Keratinocyte (primary cell): Measurements from ENCODE around the gene KREMEN1. TPM values are rescaled to one million over a fixed set of nuclear protein-coding genes. Genes with fewer than 3 reads are reported as not detected.

Experiments
- DNase-seq: peaks from one replicate; pipeline ENCODE4 v3.0.0-alpha.2; 2011; ENCODE audit warnings: low read depth, missing footprints, low spot score
- FAIRE-seq: peaks from 2 replicates; lab custom pipeline; 2011; peaks lifted over from hg19 to GRCh38; lab: Jason Lieb, UNC
- H2AFZ ChIP-seq: 2 replicates; pipeline ENCODE4 v1.6.0; 2012; ENCODE audit warnings: low read length, control low read depth, inconsistent platforms; ENCODE audit not compliant: control insufficient read depth
- H3K27ac ChIP-seq: 2 replicates; pipeline ENCODE4 v1.5.1; 2011; ENCODE audit warnings: low read length; ENCODE audit not compliant: control insufficient read depth, insufficient read depth
- H3K27me3 ChIP-seq: 3 replicates; pipeline ENCODE4 v1.6.0; 2011; ENCODE audit warnings: low read length; ENCODE audit not compliant: control insufficient read depth, insufficient read depth; ENCODE audit errors: extremely low read depth
- H3K36me3 ChIP-seq, 2 experiments: 2 replicates in 1 of 2; 3 replicates in 1 of 2; pipeline ENCODE4 v1.5.1; 2011; ENCODE audit warnings: low read length in 2 of 2, mild to moderate bottlenecking in 1 of 2; ENCODE audit not compliant: control insufficient read depth in 2 of 2, insufficient read depth in 2 of 2; ENCODE audit errors: extremely low read depth in 1 of 2
- H3K4me1 ChIP-seq: 3 replicates; pipeline ENCODE4 v1.5.1; 2011; ENCODE audit warnings: low read length; ENCODE audit not compliant: control insufficient read depth, insufficient read depth; ENCODE audit errors: extremely low read depth
- H3K4me2 ChIP-seq: 3 replicates; pipeline ENCODE4 v1.6.0; 2011; ENCODE audit warnings: low read depth, low read length; ENCODE audit not compliant: control insufficient read depth, insufficient read depth; ENCODE audit errors: extremely low read depth
- H3K4me3 ChIP-seq, 3 experiments: fragments of 200-600 bp in 1 of 3; sonication (generic) in 1 of 3; 2 replicates in 2 of 3; 3 replicates in 1 of 3; pipeline ENCODE4 v1.5.1; 2011 to 2016; ENCODE audit warnings: low read length in 3 of 3, mild to moderate bottlenecking in 3 of 3, control low read depth in 2 of 3, inconsistent platforms in 1 of 3, low read depth in 1 of 3, mixed read lengths in 1 of 3, mixed run types in 1 of 3, moderate library complexity in 1 of 3; ENCODE audit not compliant: control insufficient read depth in 2 of 3, insufficient read depth in 2 of 3; ENCODE audit errors: extremely low read depth in 1 of 3
- H3K79me2 ChIP-seq: 2 replicates; pipeline ENCODE4 v1.6.0; 2012; ENCODE audit warnings: low read length; ENCODE audit not compliant: control insufficient read depth, insufficient read depth
- H3K9ac ChIP-seq: 3 replicates; pipeline ENCODE4 v1.6.0; 2011; ENCODE audit warnings: low read length; ENCODE audit not compliant: control insufficient read depth, insufficient read depth; ENCODE audit errors: extremely low read depth
- H3K9me1 ChIP-seq: 3 replicates; pipeline ENCODE4 v1.6.0; 2011; ENCODE audit warnings: low read length; ENCODE audit not compliant: control insufficient read depth, insufficient read depth; ENCODE audit errors: extremely low read depth
- H3K9me3 ChIP-seq: 2 replicates; pipeline ENCODE4 v1.5.1; 2012; ENCODE audit warnings: low read depth, low read length; ENCODE audit not compliant: control insufficient read depth
- H4K20me1 ChIP-seq: 3 replicates; pipeline ENCODE4 v1.6.0; 2011; ENCODE audit warnings: low read length; ENCODE audit not compliant: control insufficient read depth, insufficient read depth; ENCODE audit errors: extremely low read depth
- CTCF ChIP-seq, 3 experiments: IDR thresholded peaks in 1 of 3; conservative IDR thresholded peaks in 1 of 3; optimal IDR thresholded peaks in 1 of 3; 2 replicates in 2 of 3; 3 replicates in 1 of 3; pipeline versions ENCODE3 to v1.5.1; 2011; ENCODE audit warnings: low read length in 3 of 3, mild to moderate bottlenecking in 3 of 3, moderate library complexity in 2 of 3, control low read depth in 1 of 3, inconsistent platforms in 1 of 3; ENCODE audit not compliant: insufficient read depth in 2 of 3; ENCODE audit errors: extremely low read depth in 1 of 3
- EZH2 ChIP-seq: IDR thresholded peaks from one replicate; pipeline ENCODE4 v1.6.1; 2012; ENCODE audit warnings: inconsistent platforms, mild to moderate bottlenecking, low read length, moderate library complexity
- dilution Hi-C: fragments of 300-500 bp; cut with MboI; formaldehyde crosslinking; loops from one replicate; pipeline ENCODE4 v1.7.0; 2020; ENCODE audit warnings: low sequenced_read_pairs; ENCODE audit not compliant: extremely low pct_ligation_motif_present
- polyA plus RNA-seq, 5 experiments: library from polyadenylated mRNA; depleted of rRNA in 3 of 5; stranded (reverse) in 3 of 5; stranded (forward) in 1 of 5; unstranded in 1 of 5; fragments of >200 nt; gene quantifications; 1 replicate in 1 of 5; 2 replicates in 3 of 5; 3 replicates in 1 of 5; pipeline versions ENCODE4 v1.2.1 to v1.2.3, GENCODE V29; 2011 to 2012; ENCODE audit warnings: missing spikeins in 2 of 5, low read depth in 1 of 5, low replicate concordance in 1 of 5

The KREMEN1 gene
- polyA plus RNA-seq, 1 donor (not counting 4 experiments of a cell fraction or from before 2014, with no cell fraction given): 6.8 TPM

GRCh38 chr22:29048822-29049654 is 23.8 kb upstream of the KREMEN1 start:
- Histone ChIP-seq H4K20me1 (no peaks in the 10 kb centered on the region), H3K9ac (no peak overlapping the region), H2AFZ (no peak overlapping the region), H3K9me3 (no peaks in the 10 kb centered on the region), H3K27ac (no peak overlapping the region), H3K4me3 (no peak overlapping the region), H3K9me1 (no peaks in the 10 kb centered on the region), H3K4me2 (no peak overlapping the region), H3K27me3 (no peaks in the 10 kb centered on the region), H3K79me2 (no peaks in the 10 kb centered on the region), H3K4me1 (peaks cover 10% of the 10 kb centered on the region), H3K36me3 (peaks cover 5 to 17% of the 10 kb centered on the region in 2 experiments)
- DNase-seq (no peak), FAIRE-seq (no peak)
- dilution Hi-C loops: no loop called here
- no peak for TF ChIP-seq EZH2
- no peak for TF ChIP-seq CTCF (optimal IDR thresholded peaks at IDR 0.05 in 1 of 3, IDR thresholded peaks at IDR 0.05 in 1 of 3, conservative IDR thresholded peaks at IDR 0.05 in 1 of 3; ENCODE audit: extremely low read depth in 1 of 3, insufficient read depth in 2 of 3, low read length in 3 of 3)

GRCh38 chr22:29049655-29050263 is 23.1 kb upstream of the KREMEN1 start:
- FAIRE-seq (no peak), DNase-seq (no peak)
- no peak overlapping the region for H3K9ac ChIP-seq
- dilution Hi-C loops: no loop called here
- no peaks in the 10 kb centered on the region for H3K9me3 ChIP-seq
- no peaks in the 10 kb centered on the region for H3K79me2 ChIP-seq
- H3K4me1 ChIP-seq: peaks cover 3% of the 10 kb centered on the region
- no peaks in the 10 kb centered on the region for H3K9me1 ChIP-seq
- TF ChIP-seq CTCF (optimal IDR thresholded peaks at IDR 0.05 in 1 of 3, IDR thresholded peaks at IDR 0.05 in 1 of 3, conservative IDR thresholded peaks at IDR 0.05 in 1 of 3; ENCODE audit: extremely low read depth in 1 of 3, insufficient read depth in 2 of 3, low read length in 3 of 3): no peak
- TF ChIP-seq EZH2: no peak
- no peaks in the 10 kb centered on the region for H4K20me1 ChIP-seq
- H3K4me2 ChIP-seq: no peak overlapping the region
- no peak overlapping the region for H2AFZ ChIP-seq
- H3K27me3 ChIP-seq: no peaks in the 10 kb centered on the region
- H3K27ac ChIP-seq: no peak overlapping the region
- peaks cover 5 to 17% of the 10 kb centered on the region in 2 experiments for H3K36me3 ChIP-seq
- H3K4me3 ChIP-seq: no peak overlapping the region
